ENCODE measurements around the gene TRIM32.

Gene TRIM32

GRCh38 chr9:116712781-116713180 lies 25.7 kb downstream of the TRIM32 start:
- DNase-seq, result no peak

- no peak for DNase-seq
These were observed 26.2 kb downstream of the TRIM32 start for GRCh38 chr9:116713271-116713670.

- no peak for DNase-seq
These were observed 28.6 kb downstream of the TRIM32 start for GRCh38 chr9:116715751-116716150.

- DNase-seq, result no peak
These were observed 29.3 kb downstream of the TRIM32 start for GRCh38 chr9:116716438-116716837.

- DNase-seq, result no peak
These were observed 30.0 kb downstream of the TRIM32 start for GRCh38 chr9:116717150-116717549.

GRCh38 chr9:116718111-116718510 lies 31.0 kb downstream of the TRIM32 start:
- DNase-seq, result no peak

GRCh38 chr9:116720111-116720510 lies 33.0 kb downstream of the TRIM32 start:
- DNase-seq, result no peak

- DNase-seq, result no peak
These were observed 34.3 kb downstream of the TRIM32 start for GRCh38 chr9:116721411-116721810.

- DNase-seq, result no peak
These were observed 34.8 kb downstream of the TRIM32 start for GRCh38 chr9:116721944-116722343.

GRCh38 chr9:116724123-116724522 lies 37.0 kb downstream of the TRIM32 start:
- DNase-seq, result no peak

- DNase-seq, result no peak
These were observed 39.5 kb downstream of the TRIM32 start for GRCh38 chr9:116726602-116727001.

- no peak for DNase-seq
These were observed 46.0 kb downstream of the TRIM32 start for GRCh38 chr9:116733010-116733641.

GRCh38 chr9:116736399-116737151 lies 49.5 kb downstream of the TRIM32 start:
- DNase-seq, result no peak

GRCh38 chr9:116737152-116737546 lies 50.0 kb downstream of the TRIM32 start:
- peak; percentile 38 for DNase-seq

- DNase-seq, result no peak
These were observed 54.1 kb downstream of the TRIM32 start for GRCh38 chr9:116741086-116741740.

- no peak for DNase-seq
These were observed 54.6 kb downstream of the TRIM32 start for GRCh38 chr9:116741742-116742141.

- no peak for DNase-seq
These were observed 62.1 kb downstream of the TRIM32 start for GRCh38 chr9:116749176-116749575.

GRCh38 chr9:116749772-116750171 lies 62.7 kb downstream of the TRIM32 start:
- no peak for DNase-seq

- DNase-seq, result no peak
These were observed 63.4 kb downstream of the TRIM32 start for GRCh38 chr9:116750510-116750909.
